RWPE2 (cell line): Measurements from ENCODE around the gene ANO2.

Source experiments
- ATAC-seq: fragments of 200-7000 bp; cut with Tn5 transposase; 3 replicates; pipeline ENCODE4 v1.9.1; 2021; ENCODE audit warnings: low read depth
- DNase-seq: peaks from one replicate; pipeline ENCODE4 v3.0.0-alpha.2; 2020; ENCODE audit warnings: low spot score
- H3K27ac ChIP-seq: fragments of 450-650 bp; 2 replicates; pipeline ENCODE4 v1.5.1; 2017; ENCODE audit warnings: mild to moderate bottlenecking; ENCODE audit not compliant: poor library complexity, severe bottlenecking
- H3K27me3 ChIP-seq: fragments of 250-450 bp; sonication (Bioruptor Pico); 2 replicates; pipeline ENCODE4 v1.5.1; 2021; ENCODE audit warnings: mild to moderate bottlenecking, moderate library complexity; ENCODE audit not compliant: insufficient read depth, poor library complexity, severe bottlenecking
- H3K36me3 ChIP-seq: fragments of 250-450 bp; sonication (Bioruptor Pico); 2 replicates; pipeline ENCODE4 v1.5.1; 2020; ENCODE audit warnings: low read depth, mild to moderate bottlenecking, moderate library complexity
- H3K4me1 ChIP-seq: fragments of 250-450 bp; sonication (Bioruptor Pico); 2 replicates; pipeline ENCODE4 v1.5.1; 2021; ENCODE audit warnings: mild to moderate bottlenecking, moderate library complexity; ENCODE audit not compliant: insufficient read depth, poor library complexity, severe bottlenecking
- H3K4me3 ChIP-seq: fragments of 250-450 bp; sonication (Bioruptor Pico); 2 replicates; pipeline ENCODE4 v1.5.1; 2021; ENCODE audit warnings: mild to moderate bottlenecking, moderate library complexity; ENCODE audit not compliant: severe bottlenecking
- H3K9me3 ChIP-seq: fragments of 250-450 bp; sonication (Bioruptor Pico); 2 replicates; pipeline ENCODE4 v1.5.1; 2021; ENCODE audit warnings: mild to moderate bottlenecking, moderate library complexity; ENCODE audit not compliant: severe bottlenecking
- CTCF ChIP-seq: fragments of 450-650 bp; IDR thresholded peaks from one replicate; pipeline ENCODE4 v1.5.1; 2017; ENCODE audit warnings: mild to moderate bottlenecking, moderate library complexity; ENCODE audit not compliant: poor library complexity, severe bottlenecking

Gene ANO2

GRCh38 chr12:5768171-5768570 lies 176.9 kb downstream of the ANO2 start:
- ATAC-seq (no peak), DNase-seq (no peak)
- H3K27ac ChIP-seq, result no peak overlapping the region
- H3K4me1 ChIP-seq, result no peaks in the 10 kb centered on the region
- no peak overlapping the region for H3K4me3 ChIP-seq
- TF ChIP-seq CTCF, result no peak
- H3K36me3 ChIP-seq, result no peaks in the 10 kb centered on the region
- H3K9me3 ChIP-seq, result no peaks in the 10 kb centered on the region
- peaks cover 27% of the 10 kb centered on the region for H3K27me3 ChIP-seq

- peaks cover 9% of the 10 kb centered on the region for H3K9me3 ChIP-seq
- H3K4me1 ChIP-seq, result no peaks in the 10 kb centered on the region
- H3K27ac ChIP-seq, result no peak overlapping the region
- H3K4me3 ChIP-seq, result no peak overlapping the region
- ATAC-seq (no peak), DNase-seq (no peak)
- no peak for TF ChIP-seq CTCF
- peaks cover 35% of the 10 kb centered on the region for H3K27me3 ChIP-seq
- no peaks in the 10 kb centered on the region for H3K36me3 ChIP-seq
Observed at GRCh38 chr12:5758347-5758746, 186.7 kb downstream of the ANO2 start.

GRCh38 chr12:5756338-5756842 lies 188.7 kb downstream of the ANO2 start:
- Histone ChIP-seq H3K4me1 (no peaks in the 10 kb centered on the region), H3K27ac (no peak overlapping the region), H3K36me3 (no peaks in the 10 kb centered on the region), H3K27me3 (peaks cover 23% of the 10 kb centered on the region), H3K9me3 (peaks cover 13% of the 10 kb centered on the region), H3K4me3 (no peak overlapping the region)
- no peak for DNase-seq
- TF ChIP-seq CTCF, result no peak
- no peak for ATAC-seq

- H3K27ac ChIP-seq, result no peak overlapping the region
- ATAC-seq (no peak), DNase-seq (no peak)
- TF ChIP-seq CTCF, result no peak
- H3K4me3 ChIP-seq, result no peak overlapping the region
- H3K27me3 ChIP-seq, result peaks cover 7% of the 10 kb centered on the region
- no peaks in the 10 kb centered on the region for H3K4me1 ChIP-seq
- peaks cover 4% of the 10 kb centered on the region for H3K9me3 ChIP-seq
- H3K36me3 ChIP-seq, result no peaks in the 10 kb centered on the region
Observed at GRCh38 chr12:5748027-5748426, 197.0 kb downstream of the ANO2 start.

GRCh38 chr12:5746917-5747316 lies 198.1 kb downstream of the ANO2 start:
- H3K36me3 ChIP-seq, result no peaks in the 10 kb centered on the region
- no peak for DNase-seq
- H3K4me3 ChIP-seq, result no peak overlapping the region
- no peaks in the 10 kb centered on the region for H3K9me3 ChIP-seq
- no peak overlapping the region for H3K27ac ChIP-seq
- H3K27me3 ChIP-seq, result no peaks in the 10 kb centered on the region
- ATAC-seq, result no peak
- TF ChIP-seq CTCF, result no peak
- H3K4me1 ChIP-seq, result no peaks in the 10 kb centered on the region
